BLaER1 treated with 17β-estradiol and CSF1 and Interleukin-3, amounts not matched to agents 10 nM and 100 nM (cell line): ENCODE data around the gene KRTAP5-4.

Experiments
- H3K27ac ChIP-seq, 11 experiments: shearing (Covaris generic); formaldehyde crosslinking; 2 replicates each; pipeline ENCODE4 v1.8.1; 2022
- H3K27me3 ChIP-seq, 11 experiments: shearing (Covaris generic); formaldehyde crosslinking; 2 replicates each; pipeline ENCODE4 v1.8.1; 2022
- H3K36me3 ChIP-seq, 11 experiments: shearing (Covaris generic); formaldehyde crosslinking; 2 replicates each; pipeline ENCODE4 v1.8.1; 2022
- H3K4me1 ChIP-seq, 10 experiments: shearing (Covaris generic); formaldehyde crosslinking; 2 replicates each; pipeline ENCODE4 v1.8.1; 2022
- H3K4me2 ChIP-seq, 11 experiments: shearing (Covaris generic); formaldehyde crosslinking; 2 replicates each; pipeline ENCODE4 v1.8.1; 2022
- H3K4me3 ChIP-seq, 10 experiments: shearing (Covaris generic); formaldehyde crosslinking; 2 replicates each; pipeline ENCODE4 v1.8.1; 2022
- H3K9ac ChIP-seq, 11 experiments: shearing (Covaris generic); formaldehyde crosslinking; 2 replicates each; pipeline ENCODE4 v1.8.1; 2022
- H3K9me3 ChIP-seq, 11 experiments: shearing (Covaris generic); formaldehyde crosslinking; replicated peaks in 1 of 11; 2 replicates each; pipeline ENCODE4 v1.8.1; 2022
- H4K20me1 ChIP-seq, 11 experiments: shearing (Covaris generic); formaldehyde crosslinking; 2 replicates each; pipeline ENCODE4 v1.8.1; 2022
- Cebpa-rat ChIP-seq, 11 experiments: shearing (Covaris generic); IDR thresholded peaks; 2 replicates each; pipeline ENCODE4 v1.8.1; 2022

KRTAP5-4 gene

DNA sequence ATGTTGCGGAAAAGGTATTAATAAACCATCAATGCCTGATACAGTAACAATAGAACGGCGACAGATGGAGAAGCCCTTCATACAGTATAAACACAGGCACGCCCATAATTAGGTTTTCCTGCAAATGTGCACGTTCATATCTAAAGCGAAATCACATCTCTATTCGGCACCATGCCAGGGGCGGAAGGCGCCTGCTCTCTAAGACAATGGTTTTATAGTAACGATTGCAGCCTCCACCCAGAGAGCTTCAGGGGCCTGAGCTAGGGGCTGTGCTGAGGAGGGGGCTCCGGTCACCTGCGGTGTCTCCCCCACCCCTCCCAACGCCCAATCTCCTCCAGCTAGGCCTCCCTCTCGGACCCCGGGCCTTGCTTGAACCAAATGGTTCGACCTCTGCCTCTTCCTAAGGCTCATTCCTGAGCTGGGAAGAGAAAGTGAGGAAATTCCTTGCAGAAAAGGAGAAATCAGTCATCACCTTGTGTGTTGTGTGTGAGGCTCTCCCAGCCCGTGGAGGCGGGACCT lies 17.2 kb upstream of the KRTAP5-4 start:
- no peak for TF ChIP-seq Cebpa-rat (IDR thresholded peaks at IDR 0.05)

DNA sequence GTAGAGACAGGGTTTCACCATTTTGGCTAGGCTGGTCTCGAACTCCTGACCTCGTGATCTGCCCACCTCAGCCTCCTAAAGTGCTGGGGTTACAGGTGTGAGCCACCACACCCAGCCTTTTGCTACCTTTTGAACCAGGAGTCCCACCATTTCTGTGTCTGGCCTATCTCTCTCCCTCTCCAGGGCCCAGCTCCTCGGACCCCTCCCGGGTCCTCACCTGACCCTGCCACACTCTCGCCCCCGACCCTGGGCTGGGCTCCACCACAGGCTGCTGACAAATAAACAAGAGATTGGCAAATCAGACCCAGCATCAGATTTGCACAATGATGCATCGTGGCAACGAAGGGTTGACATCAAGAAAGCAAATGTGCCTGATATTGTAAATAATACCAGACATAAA lies 16.4 kb upstream of the KRTAP5-4 start:
- no peak overlapping the region for H3K9ac ChIP-seq
- H3K4me1 ChIP-seq: no peaks in the 10 kb centered on the region
- no peak for TF ChIP-seq Cebpa-rat (IDR thresholded peaks at IDR 0.05)
- H3K27ac ChIP-seq: no peak overlapping the region
- no peaks in the 10 kb centered on the region for H3K9me3 ChIP-seq
- H3K4me3 ChIP-seq: no peak overlapping the region
- peaks cover 0 to 24% (median 12%) of the 10 kb centered on the region in 11 experiments; a peak in 12 of 22 replicates for H3K27me3 ChIP-seq
- H3K36me3 ChIP-seq: no peaks in the 10 kb centered on the region
- H4K20me1 ChIP-seq: peaks cover 0 to 15% (median 0%) of the 10 kb centered on the region in 11 experiments; a peak in 2 of 22 replicates
- no peak overlapping the region for H3K4me2 ChIP-seq

More for the DNA sequence above, 17.2 kb upstream of the KRTAP5-4 start:
- no peak overlapping the region for H3K4me2 ChIP-seq
- peaks cover 0 to 25% (median 12%) of the 10 kb centered on the region in 11 experiments; a peak in 12 of 22 replicates for H3K27me3 ChIP-seq
- H3K27ac ChIP-seq: no peak overlapping the region
- H4K20me1 ChIP-seq: peaks cover 0 to 15% (median 0%) of the 10 kb centered on the region in 11 experiments; a peak in 2 of 22 replicates
- no peaks in the 10 kb centered on the region for H3K4me1 ChIP-seq
- H3K9ac ChIP-seq: no peak overlapping the region
- H3K4me3 ChIP-seq: no peak overlapping the region
- H3K36me3 ChIP-seq: no peaks in the 10 kb centered on the region
- no peaks in the 10 kb centered on the region for H3K9me3 ChIP-seq

DNA sequence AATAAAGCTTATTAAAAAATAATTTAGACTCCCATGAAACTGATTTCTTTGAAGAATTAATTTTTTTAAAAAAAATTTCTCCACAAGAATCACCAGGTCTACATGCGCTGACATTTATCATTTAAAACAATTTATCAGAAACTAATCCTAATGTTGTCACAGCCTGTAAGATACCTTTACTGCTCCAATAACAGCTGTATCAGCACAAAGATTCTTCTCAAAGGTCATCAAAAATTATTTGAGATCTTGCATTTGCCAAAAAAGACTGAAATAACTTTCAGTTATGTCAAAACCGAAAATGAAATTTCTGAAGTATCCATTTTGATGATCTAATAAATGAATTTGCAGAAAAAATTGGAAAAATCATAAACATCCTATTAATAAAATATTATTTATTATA lies 15.7 kb upstream of the KRTAP5-4 start:
- no peaks in the 10 kb centered on the region for H3K36me3 ChIP-seq
- TF ChIP-seq Cebpa-rat (IDR thresholded peaks at IDR 0.05): no peak
- no peak overlapping the region for H3K4me2 ChIP-seq
- H3K9ac ChIP-seq: no peak overlapping the region
- H3K9me3 ChIP-seq: no peaks in the 10 kb centered on the region
- no peak overlapping the region for H3K4me3 ChIP-seq
- H3K4me1 ChIP-seq: peaks cover 0 to 1% (median 0%) of the 10 kb centered on the region in 10 experiments; a peak in 3 of 20 replicates
- peaks cover 0 to 17% (median 11%) of the 10 kb centered on the region in 11 experiments; a peak in 11 of 22 replicates for H3K27me3 ChIP-seq
- H3K27ac ChIP-seq: no peak overlapping the region
- H4K20me1 ChIP-seq: peaks cover 0 to 15% (median 0%) of the 10 kb centered on the region in 11 experiments; a peak in 2 of 22 replicates

DNA sequence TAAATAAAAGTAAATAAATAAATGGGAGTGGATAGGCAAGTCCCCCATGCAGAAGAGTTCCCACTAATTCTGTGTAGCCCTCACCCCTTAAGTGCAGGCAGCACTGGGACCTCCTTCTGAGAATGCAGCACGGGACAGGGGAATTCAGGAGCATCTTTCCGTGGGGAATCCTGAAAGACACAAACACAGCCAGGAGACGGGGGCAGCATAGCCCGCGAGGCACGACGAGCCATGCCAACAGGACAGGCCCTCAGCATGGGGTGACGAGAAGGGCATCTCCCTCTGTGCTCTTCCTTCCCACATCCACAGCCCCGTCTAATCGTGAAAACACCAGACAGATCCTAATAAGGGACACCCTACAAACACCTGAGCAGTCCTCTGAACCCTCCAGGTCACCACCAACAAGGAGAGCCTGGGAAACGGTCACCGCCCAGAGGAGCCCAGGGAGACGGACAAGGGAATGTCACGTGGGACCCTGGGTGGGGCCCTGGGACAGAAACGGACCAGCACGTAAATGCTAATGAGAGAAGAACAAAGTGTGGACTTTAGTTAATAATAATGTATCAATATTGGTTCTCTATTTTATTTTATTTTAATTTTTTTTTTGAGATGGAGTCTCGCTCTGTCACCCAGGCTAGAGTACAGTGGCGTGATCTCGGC lies 14.5 kb upstream of the KRTAP5-4 start:
- H3K4me3 ChIP-seq: no peak overlapping the region
- no peak overlapping the region for H3K27ac ChIP-seq
- no peaks in the 10 kb centered on the region for H3K9me3 ChIP-seq
- peaks cover 0 to 15% (median 0%) of the 10 kb centered on the region in 11 experiments; a peak in 2 of 22 replicates for H4K20me1 ChIP-seq
- no peaks in the 10 kb centered on the region for H3K36me3 ChIP-seq
- H3K9ac ChIP-seq: no peak overlapping the region
- H3K4me1 ChIP-seq: peaks cover 0 to 10% (median 2%) of the 10 kb centered on the region in 10 experiments; a peak in 8 of 20 replicates
- H3K4me2 ChIP-seq: no peak overlapping the region
- TF ChIP-seq Cebpa-rat (IDR thresholded peaks at IDR 0.05): no peak
- peaks cover 0 to 14% (median 11%) of the 10 kb centered on the region in 11 experiments; a peak in 11 of 22 replicates for H3K27me3 ChIP-seq

DNA sequence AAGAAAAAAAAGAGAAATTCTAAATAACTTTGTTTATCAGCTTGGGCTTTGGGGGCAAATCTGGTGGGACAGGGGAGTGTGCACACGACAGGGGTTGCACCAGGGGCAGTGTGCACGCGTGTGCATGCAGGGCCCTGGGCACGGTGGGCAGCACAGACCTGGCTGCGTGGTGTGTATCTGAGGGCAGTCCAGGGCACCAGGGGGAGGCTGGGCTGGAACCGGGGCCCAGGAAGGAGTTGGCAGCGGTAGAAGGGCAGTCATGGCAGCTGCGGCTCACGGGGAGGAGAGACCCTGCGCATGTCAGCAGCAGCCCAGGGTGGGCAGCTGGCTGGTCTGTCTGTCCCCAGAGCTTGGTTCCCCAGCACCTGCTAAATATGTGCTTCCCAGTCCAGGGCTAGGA lies 11.9 kb upstream of the KRTAP5-4 start:
- H3K27me3 ChIP-seq: peaks cover 0 to 8% (median 0%) of the 10 kb centered on the region in 11 experiments; a peak in 2 of 22 replicates
- no peaks in the 10 kb centered on the region for H3K36me3 ChIP-seq
- H4K20me1 ChIP-seq: no peaks in the 10 kb centered on the region
- no peak overlapping the region for H3K4me3 ChIP-seq
- H3K9ac ChIP-seq: no peak overlapping the region
- H3K4me2 ChIP-seq: no peak overlapping the region
- peaks cover 0 to 15% (median 4%) of the 10 kb centered on the region in 10 experiments; a peak in 9 of 20 replicates for H3K4me1 ChIP-seq
- H3K27ac ChIP-seq: no peak overlapping the region
- H3K9me3 ChIP-seq: no peaks in the 10 kb centered on the region
- no peak for TF ChIP-seq Cebpa-rat (IDR thresholded peaks at IDR 0.05)

DNA sequence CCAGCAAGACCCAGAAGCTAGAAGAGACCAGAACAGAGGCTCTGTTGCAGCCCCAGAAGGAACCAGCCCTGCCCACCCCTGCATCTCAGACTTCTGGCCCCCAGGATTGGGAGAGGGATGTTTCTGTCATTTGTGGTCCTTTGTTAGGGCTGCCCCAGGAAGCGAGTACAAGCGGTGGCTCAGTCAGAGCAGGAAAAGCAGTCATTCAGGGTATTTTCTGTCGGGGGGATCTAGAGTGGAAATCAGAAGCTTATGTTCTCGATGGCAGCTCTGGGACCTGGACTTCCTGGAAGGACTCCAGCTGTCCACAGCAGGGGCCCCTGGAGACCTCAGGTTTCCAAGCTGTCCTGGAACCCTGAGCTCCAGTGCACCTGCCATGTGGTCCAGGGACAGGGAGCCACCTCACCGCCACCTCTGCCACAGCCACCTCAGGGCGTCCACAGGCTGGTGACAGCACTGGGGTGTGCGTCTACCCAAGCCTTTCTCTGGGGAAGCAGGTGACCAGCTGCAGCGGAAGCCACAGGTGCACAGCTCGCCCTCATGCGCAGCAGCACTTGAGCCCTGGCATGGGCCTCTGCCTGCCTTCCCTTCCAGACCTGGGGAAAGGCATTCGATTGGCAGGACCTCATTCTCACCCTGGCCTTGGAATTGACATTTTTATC lies 10.2 kb upstream of the KRTAP5-4 start:
- no peak overlapping the region for H3K4me3 ChIP-seq
- H3K36me3 ChIP-seq: no peaks in the 10 kb centered on the region
- H3K4me1 ChIP-seq: peaks cover 0 to 16% (median 4%) of the 10 kb centered on the region in 10 experiments; a peak in 9 of 20 replicates
- H3K9me3 ChIP-seq: no peaks in the 10 kb centered on the region
- no peak overlapping the region for H3K9ac ChIP-seq
- H3K27ac ChIP-seq: no peak overlapping the region
- TF ChIP-seq Cebpa-rat (IDR thresholded peaks at IDR 0.05): no peak
- H3K27me3 ChIP-seq: peaks cover 0 to 11% (median 0%) of the 10 kb centered on the region in 11 experiments; a peak in 3 of 22 replicates
- no peaks in the 10 kb centered on the region for H4K20me1 ChIP-seq
- peak overlapping the region in 7 of 11 experiments; percentile 3 to 24 (median 9); a peak in 4 of 22 replicates for H3K4me2 ChIP-seq

DNA sequence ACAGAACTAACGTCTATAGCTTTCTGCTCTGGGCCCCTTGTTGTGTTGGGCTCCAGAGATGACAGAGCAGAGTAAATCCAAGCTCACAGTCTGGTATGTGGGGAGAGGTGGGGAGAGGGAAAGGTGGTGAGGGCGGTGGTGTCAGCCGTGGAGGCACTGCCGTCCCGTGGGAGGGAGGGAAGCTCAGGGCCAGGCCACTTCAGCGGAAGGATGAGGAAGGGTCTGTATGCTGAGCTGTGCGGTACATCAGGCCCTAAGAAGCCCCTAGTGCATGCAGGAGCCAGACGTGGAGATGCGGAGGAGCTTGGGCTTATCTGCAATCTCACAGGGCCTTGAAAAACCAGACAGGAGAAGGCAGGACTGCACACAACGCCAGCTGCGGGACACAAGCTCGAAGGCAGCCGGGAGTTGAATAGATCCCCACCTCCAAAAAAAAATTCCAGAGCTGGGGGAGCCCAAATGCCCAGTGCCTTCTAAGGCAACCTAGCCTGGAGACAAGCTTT lies 9.2 kb upstream of the KRTAP5-4 start:
- Histone ChIP-seq H3K4me2 (no peak overlapping the region), H3K27ac (no peak overlapping the region), H3K27me3 (peaks cover 0 to 11% (median 0%) of the 10 kb centered on the region in 11 experiments; a peak in 3 of 22 replicates), H4K20me1 (no peaks in the 10 kb centered on the region), H3K4me3 (no peak overlapping the region), H3K9ac (no peak overlapping the region), H3K4me1 (peaks cover 0 to 16% (median 4%) of the 10 kb centered on the region in 10 experiments; a peak in 9 of 20 replicates), H3K36me3 (no peaks in the 10 kb centered on the region), H3K9me3 (no peaks in the 10 kb centered on the region)
- no peak for TF ChIP-seq Cebpa-rat (IDR thresholded peaks at IDR 0.05)

DNA sequence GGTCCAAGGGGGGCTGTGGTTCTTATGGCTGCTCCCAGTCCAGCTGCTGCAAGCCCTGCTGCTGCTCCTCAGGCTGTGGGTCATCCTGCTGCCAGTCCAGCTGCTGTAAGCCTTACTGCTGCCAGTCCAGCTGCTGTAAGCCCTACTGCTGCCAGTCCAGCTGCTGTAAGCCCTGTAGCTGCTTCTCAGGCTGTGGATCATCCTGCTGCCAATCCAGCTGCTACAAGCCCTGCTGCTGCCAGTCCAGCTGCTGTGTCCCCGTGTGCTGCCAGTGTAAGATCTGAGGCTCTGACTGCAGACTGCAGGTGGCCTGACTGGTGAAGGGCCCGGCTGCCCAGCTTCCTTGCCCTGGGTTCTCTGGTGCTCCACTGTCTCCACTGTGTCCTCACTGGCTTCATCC lies 8.3 kb upstream of the KRTAP5-4 start:
- Histone ChIP-seq H3K36me3 (no peaks in the 10 kb centered on the region), H4K20me1 (no peaks in the 10 kb centered on the region), H3K4me1 (peaks cover 0 to 16% (median 4%) of the 10 kb centered on the region in 10 experiments; a peak in 9 of 20 replicates), H3K4me3 (no peak overlapping the region), H3K9me3 (no peaks in the 10 kb centered on the region), H3K4me2 (no peak overlapping the region), H3K27me3 (peaks cover 0 to 11% (median 0%) of the 10 kb centered on the region in 11 experiments; a peak in 3 of 22 replicates), H3K9ac (no peak overlapping the region), H3K27ac (no peak overlapping the region)
- no peak for TF ChIP-seq Cebpa-rat (IDR thresholded peaks at IDR 0.05)
